Stimulated activated CD8-positive, alpha-beta memory T cell treated with anti-CD3 and anti-CD28 coated beads, Interleukin-15, amount 100 ng/mL, for 4 hours (primary cell): ENCODE measurements around the gene RPS26.
"Not testable (repeated sequence)": the region's sequence is repeated elsewhere in the genome, so short reads cannot be mapped to it uniquely, and the experiment has no call there.

Source experiments
- DNase-seq, 2 donors: peaks; one replicate each; pipeline ENCODE4 v3.0.0-alpha.2; 2020; ENCODE audit warnings: low read depth in 2 of 2

Gene RPS26

GRCh38 chr12:56021889-56022497, 19.7 kb upstream of the RPS26 start:
- DNase-seq: no peak

GRCh38 chr12:56028511-56029165, 13.1 kb upstream of the RPS26 start:
- no peak for DNase-seq

- DNase-seq: no peak
Measured at GRCh38 chr12:56029166-56029519, 12.6 kb upstream of the RPS26 start.

GRCh38 chr12:56029666-56030293, 11.9 kb upstream of the RPS26 start:
- no peak for DNase-seq

GRCh38 chr12:56031987-56032386, 9.7 kb upstream of the RPS26 start:
- no peak for DNase-seq

GRCh38 chr12:56034586-56035332, 7.0 kb upstream of the RPS26 start:
- DNase-seq: no peak

GRCh38 chr12:56037161-56037560, 4.6 kb upstream of the RPS26 start:
- DNase-seq: no peak

- DNase-seq: no peak
Measured at GRCh38 chr12:56038022-56038655, 3.6 kb upstream of the RPS26 start.

- DNase-seq: no peak
Measured at GRCh38 chr12:56040151-56040550, 1.6 kb upstream of the RPS26 start.

GRCh38 chr12:56040963-56041551, 661 bp upstream of the RPS26 start:
- DNase-seq: no peak

- DNase-seq: not testable (repeated sequence)
Measured at GRCh38 chr12:56042430-56042813, 704 bp downstream of the RPS26 start.

- no peak for DNase-seq
Measured at GRCh38 chr12:56042843-56043242, 1.1 kb downstream of the RPS26 start.

- DNase-seq: no peak
Measured at GRCh38 chr12:56046027-56046780, 4.5 kb downstream of the RPS26 start.

- DNase-seq: no peak
Measured at GRCh38 chr12:56053407-56053893, 11.7 kb downstream of the RPS26 start.

GRCh38 chr12:56059964-56060363, 18.2 kb downstream of the RPS26 start:
- not testable (repeated sequence) for DNase-seq

- no peak for DNase-seq
Measured at GRCh38 chr12:56061982-56062381, 20.3 kb downstream of the RPS26 start.

GRCh38 chr12:56062996-56063395, 21.3 kb downstream of the RPS26 start:
- no peak for DNase-seq

- DNase-seq: no peak
Measured at GRCh38 chr12:56071648-56072047, 29.9 kb downstream of the RPS26 start.

- no peak for DNase-seq
Measured at GRCh38 chr12:56074396-56074795, 32.7 kb downstream of the RPS26 start.

GRCh38 chr12:56077966-56078365, 36.2 kb downstream of the RPS26 start:
- not testable (repeated sequence) for DNase-seq

GRCh38 chr12:56078427-56078826, 36.7 kb downstream of the RPS26 start:
- no peak for DNase-seq
